H9 (cell line): ENCODE measurements around the gene ZNF317. TPM values are rescaled to one million over a fixed set of nuclear protein-coding genes. Genes with fewer than 3 reads are reported as not detected.

Source experiments
- DNase-seq: peaks from one replicate; pipeline ENCODE4 v3.0.0-alpha.2; 2017
- H2AFZ ChIP-seq: one replicate; pipeline ENCODE4 v1.6.1; 2013; ENCODE audit warnings: mild to moderate bottlenecking, low read length, control low read depth, moderate library complexity
- H2AK5ac ChIP-seq: 2 replicates; pipeline ENCODE4 v1.6.1; 2013; ENCODE audit warnings: low read length, control low read depth, mixed read lengths; ENCODE audit not compliant: insufficient read length
- H2BK120ac ChIP-seq: one replicate; pipeline ENCODE4 v1.6.1; 2013; ENCODE audit warnings: low read depth, mild to moderate bottlenecking, low read length, control low read depth, inconsistent platforms; ENCODE audit not compliant: poor library complexity, severe bottlenecking
- H2BK12ac ChIP-seq: 2 replicates; pipeline ENCODE4 v1.6.1; 2013; ENCODE audit warnings: low read length, control low read depth, mixed read lengths, low read depth; ENCODE audit not compliant: insufficient read length
- H2BK15ac ChIP-seq: 2 replicates; pipeline ENCODE4 v1.6.1; 2013; ENCODE audit warnings: low read depth, low read length, control low read depth
- H2BK20ac ChIP-seq: one replicate; pipeline ENCODE4 v1.6.1; 2013; ENCODE audit warnings: low read depth, mild to moderate bottlenecking, low read length, control low read depth, inconsistent platforms; ENCODE audit not compliant: poor library complexity, severe bottlenecking
- H2BK5ac ChIP-seq: 2 replicates; pipeline ENCODE4 v1.6.1; 2013; ENCODE audit warnings: low read length, control low read depth, mixed read lengths; ENCODE audit not compliant: insufficient read length
- H3K14ac ChIP-seq: 2 replicates; pipeline ENCODE4 v1.6.1; 2013; ENCODE audit warnings: low read length, control low read depth; ENCODE audit not compliant: insufficient read depth
- H3K18ac ChIP-seq: 2 replicates; pipeline ENCODE4 v1.6.1; 2013; ENCODE audit warnings: low read depth, mild to moderate bottlenecking, mixed read lengths, low read length, control low read depth; ENCODE audit not compliant: insufficient read length
- H3K23ac ChIP-seq: 2 replicates; pipeline ENCODE4 v1.6.1; 2013; ENCODE audit warnings: low read length, control low read depth, mixed read lengths, low read depth; ENCODE audit not compliant: insufficient read length
- H3K23me2 ChIP-seq: 2 replicates; pipeline ENCODE4 v1.6.1; 2013; ENCODE audit warnings: low read depth, mild to moderate bottlenecking, mixed read lengths, low read length, control low read depth; ENCODE audit not compliant: insufficient read length, poor library complexity, severe bottlenecking
- H3K27ac ChIP-seq: 2 replicates; pipeline ENCODE4 v1.5.1; 2013; ENCODE audit warnings: low read length, control low read depth, mixed read lengths, low read depth; ENCODE audit not compliant: insufficient read length
- H3K27me3 ChIP-seq: 2 replicates; pipeline ENCODE4 v1.6.1; 2013; ENCODE audit warnings: low read length, control low read depth, inconsistent platforms; ENCODE audit not compliant: insufficient read depth
- H3K4ac ChIP-seq: 2 replicates; pipeline ENCODE4 v1.6.1; 2013; ENCODE audit warnings: low read depth, mild to moderate bottlenecking, control low read depth, inconsistent platforms, low read length, moderate library complexity
- H3K4me1 ChIP-seq: 2 replicates; pipeline ENCODE4 v1.6.1; 2013; ENCODE audit warnings: low read length, control low read depth, inconsistent platforms; ENCODE audit not compliant: insufficient read depth
- H3K4me2 ChIP-seq: 2 replicates; pipeline ENCODE4 v1.6.1; 2013; ENCODE audit warnings: low read length, control low read depth, mixed read lengths; ENCODE audit not compliant: insufficient read length, insufficient read depth
- H3K56ac ChIP-seq: 2 replicates; pipeline ENCODE4 v1.6.1; 2013; ENCODE audit warnings: low read depth, mild to moderate bottlenecking, mixed read lengths, low read length, control low read depth; ENCODE audit not compliant: insufficient read length
- H3K79me1 ChIP-seq: 2 replicates; pipeline ENCODE4 v1.6.1; 2013; ENCODE audit warnings: low read depth, mild to moderate bottlenecking, moderate library complexity, low read length, control low read depth, inconsistent platforms; ENCODE audit not compliant: insufficient read depth, poor library complexity, severe bottlenecking
- H3K79me2 ChIP-seq: 2 replicates; pipeline ENCODE4 v1.6.1; 2013; ENCODE audit warnings: low read length, control low read depth, inconsistent platforms; ENCODE audit not compliant: insufficient read depth
- H3K9ac ChIP-seq: 2 replicates; pipeline ENCODE4 v1.6.1; 2013; ENCODE audit warnings: low read length, control low read depth, mixed read lengths; ENCODE audit not compliant: insufficient read length; ENCODE audit errors: extremely low read depth
- H3K9me3 ChIP-seq: one replicate; pipeline ENCODE4 v1.6.1; 2013; ENCODE audit warnings: low read depth, low read length, inconsistent platforms; ENCODE audit not compliant: control insufficient read depth
- H3T11ph ChIP-seq: one replicate; pipeline ENCODE4 v1.6.1; 2013; ENCODE audit warnings: mild to moderate bottlenecking, low read length, control low read depth, inconsistent platforms
- H4K20me1 ChIP-seq: one replicate; pipeline ENCODE4 v1.6.1; 2013; ENCODE audit not compliant: control insufficient read depth, insufficient read length, insufficient read depth
- H4K5ac ChIP-seq: 2 replicates; pipeline ENCODE4 v1.6.1; 2013; ENCODE audit warnings: low read depth, mild to moderate bottlenecking, mixed read lengths, low read length, control low read depth; ENCODE audit not compliant: insufficient read length
- H4K8ac ChIP-seq: replicated peaks from 2 replicates; pipeline ENCODE4 v1.6.1; 2013; ENCODE audit warnings: low read length, control low read depth, mixed read lengths, low read depth; ENCODE audit not compliant: insufficient read length
- H4K91ac ChIP-seq: 2 replicates; pipeline ENCODE4 v1.6.1; 2013; ENCODE audit warnings: low read depth, mild to moderate bottlenecking, moderate library complexity, mixed read lengths, low read length, control low read depth; ENCODE audit not compliant: insufficient read length
- H3K27ac Mint-ChIP-seq, 3 experiments: 2 replicates in 2 of 3; 3 replicates in 1 of 3; pipeline ENCODE4 v1.8.0; 2020 to 2021; ENCODE audit warnings: mixed read lengths in 3 of 3, mild to moderate bottlenecking in 1 of 3, moderate library complexity in 1 of 3
- H3K27me3 Mint-ChIP-seq: 2 replicates; pipeline ENCODE4 v1.8.0; 2021; ENCODE audit warnings: low read depth, mild to moderate bottlenecking, moderate library complexity, mixed read lengths
- H3K36me3 Mint-ChIP-seq, 3 experiments: 2 replicates in 2 of 3; 3 replicates in 1 of 3; pipeline ENCODE4 v1.8.0; 2020 to 2021; ENCODE audit warnings: low read depth in 3 of 3, mixed read lengths in 3 of 3; ENCODE audit not compliant: insufficient read depth in 1 of 3
- H3K4me1 Mint-ChIP-seq, 2 experiments: 2 replicates each; pipeline ENCODE4 v1.8.0; 2020; ENCODE audit warnings: mixed read lengths in 2 of 2
- H3K4me3 Mint-ChIP-seq, 2 experiments: 2 replicates in 1 of 2; 3 replicates in 1 of 2; pipeline ENCODE4 v1.8.0; 2020 to 2021; ENCODE audit warnings: mild to moderate bottlenecking in 2 of 2, mixed read lengths in 2 of 2, moderate library complexity in 1 of 2
- H3K9me3 Mint-ChIP-seq, 2 experiments: 2 replicates in 1 of 2; 3 replicates in 1 of 2; pipeline ENCODE4 v1.8.0; 2020; ENCODE audit warnings: mild to moderate bottlenecking in 2 of 2, mixed read lengths in 2 of 2, moderate library complexity in 1 of 2
- CTCF ChIP-seq: fragments of 200-600 bp; sonication (generic); conservative IDR thresholded peaks from 3 replicates; pipeline ENCODE4 v1.8.0; 2021; ENCODE audit warnings: antibody characterized with exemption, mild to moderate bottlenecking
- WGBS: extraction: QIAGEN DNeasy Blood & Tissue Kit; methylation state at CpG from one replicate; pipeline ENCODE4 v1.1.7; 2013; ENCODE audit warnings: missing lambda C conversion rate, low lambda C conversion rate, mixed read lengths; ENCODE audit not compliant: insufficient read length; ENCODE audit errors: extremely low coverage; 5-methylcytosine and 5-hydroxymethylcytosine counted together
- total RNA-seq: library from RNA; stranded (reverse); gene quantifications from 2 replicates; pipeline ENCODE4 v1.2.1, GENCODE V29; 2021

The ZNF317 gene
- total RNA-seq, 1 experiment from 2014 or later: 52.8 TPM

- H2BK120ac ChIP-seq: no peak overlapping the region
- no peak overlapping the region for H3K9ac ChIP-seq
- peaks cover 87 to 97% (median 95%) of the 10 kb centered on the region in 3 experiments for H3K36me3 Mint-ChIP-seq
- H3K9me3 Mint-ChIP-seq: peaks cover 86 to 96% of the 10 kb centered on the region in 2 experiments
- H2BK12ac ChIP-seq: no peak overlapping the region
- H3K4me1 Mint-ChIP-seq: peaks cover 3 to 4% of the 10 kb centered on the region in 2 experiments; a peak in 1 of 4 replicates
- peaks cover 11% of the 10 kb centered on the region for H3K79me1 ChIP-seq
- H4K5ac ChIP-seq: no peak overlapping the region
- no peak overlapping the region for H4K91ac ChIP-seq
- H2BK20ac ChIP-seq: no peak overlapping the region
- H3K4me2 ChIP-seq: no peak overlapping the region
- H3K27ac ChIP-seq: no peak overlapping the region
- no peak overlapping the region for H3K18ac ChIP-seq
- H3K14ac ChIP-seq: no peak overlapping the region
- TF ChIP-seq CTCF: no peak
- H2AFZ ChIP-seq: no peak overlapping the region
- no peaks in the 10 kb centered on the region; the same call in none of the 2 replicates for H3K27me3 Mint-ChIP-seq
- H3K27ac Mint-ChIP-seq: no peak overlapping the region
- H3T11ph ChIP-seq: no peak overlapping the region
- H3K27me3 ChIP-seq: no peaks in the 10 kb centered on the region
- no peak overlapping the region for H3K4ac ChIP-seq
- H2BK15ac ChIP-seq: no peak overlapping the region
- H3K4me3 Mint-ChIP-seq: no peak overlapping the region
- no peak overlapping the region for H4K8ac ChIP-seq
- DNase-seq: no peak
- peaks cover 80% of the 10 kb centered on the region for H3K79me2 ChIP-seq
- WGBS: no CpG with 5 or more reads among the region's 3 CpGs
- no peak overlapping the region for H2AK5ac ChIP-seq
- no peak overlapping the region for H3K23ac ChIP-seq
- no peaks in the 10 kb centered on the region for H4K20me1 ChIP-seq
- H2BK5ac ChIP-seq: no peak overlapping the region
- no peaks in the 10 kb centered on the region for H3K23me2 ChIP-seq
- peaks cover 36% of the 10 kb centered on the region for H3K9me3 ChIP-seq
- no peaks in the 10 kb centered on the region for H3K4me1 ChIP-seq
- H3K56ac ChIP-seq: no peak overlapping the region
Observed at GRCh38 chr19:9148697-9149096, 8.5 kb downstream of the ZNF317 start.
